ENCODE results near the gene PSMA7.
"Not testable (repeated sequence)": the region's sequence is repeated elsewhere in the genome, so short reads cannot be mapped to it uniquely, and the experiment has no call there.

The PSMA7 gene

GRCh38 chr20:62151225-62151624 is 8.0 kb upstream of the PSMA7 start:
- no peak for DNase-seq

DNA sequence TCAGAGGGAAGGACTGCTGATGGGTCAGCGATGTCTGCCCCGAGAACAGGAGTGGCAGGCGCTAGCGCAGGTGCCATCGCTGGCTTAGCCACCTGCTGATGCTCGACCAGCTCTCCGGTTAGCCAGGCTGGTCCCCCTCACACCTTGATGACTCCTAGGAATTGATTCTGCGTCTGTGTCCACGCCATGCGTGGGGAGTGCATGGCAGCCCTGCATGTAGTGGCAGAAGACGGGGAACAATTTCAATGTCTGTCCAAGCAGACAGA is 7.0 kb upstream of the PSMA7 start:
- DNase-seq, result no peak

DNA sequence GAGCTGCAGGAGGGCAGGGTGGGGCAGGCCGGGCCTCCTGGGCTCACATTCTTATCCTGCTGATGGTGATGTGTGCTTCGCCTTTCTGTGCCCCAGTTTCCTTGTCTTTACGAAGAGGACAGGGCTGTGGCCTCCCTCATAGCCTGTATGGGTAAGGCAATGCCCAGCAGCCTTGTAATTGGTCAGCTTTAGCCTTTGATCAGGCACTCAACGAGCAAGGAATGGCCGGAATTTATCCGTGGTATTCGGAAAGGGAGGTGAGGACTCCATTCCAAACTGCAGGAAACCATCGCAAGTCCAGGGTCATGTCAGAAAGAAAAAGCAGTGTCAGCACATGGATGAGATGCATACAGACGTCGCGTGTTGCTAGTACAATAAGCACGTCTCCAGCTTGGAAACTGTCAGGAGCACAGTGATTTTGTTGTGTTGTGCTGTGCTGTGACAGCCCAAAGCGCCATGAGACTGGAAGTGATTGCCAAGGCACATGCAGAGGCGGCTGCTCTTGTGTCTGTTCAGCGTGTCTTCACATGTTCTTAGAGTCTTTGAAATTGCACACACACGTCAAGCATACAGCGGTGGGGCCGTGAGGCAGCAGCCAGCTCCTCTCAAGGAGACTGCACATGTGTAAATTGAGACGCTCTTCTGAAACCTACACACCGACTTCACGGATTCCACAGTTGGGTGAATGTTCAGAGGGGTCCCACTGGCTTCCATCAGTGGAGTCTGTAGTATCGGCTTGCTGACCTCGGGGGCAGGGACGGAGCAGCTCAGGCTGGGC is 6.5 kb upstream of the PSMA7 start:
- DNase-seq, result no peak

DNA sequence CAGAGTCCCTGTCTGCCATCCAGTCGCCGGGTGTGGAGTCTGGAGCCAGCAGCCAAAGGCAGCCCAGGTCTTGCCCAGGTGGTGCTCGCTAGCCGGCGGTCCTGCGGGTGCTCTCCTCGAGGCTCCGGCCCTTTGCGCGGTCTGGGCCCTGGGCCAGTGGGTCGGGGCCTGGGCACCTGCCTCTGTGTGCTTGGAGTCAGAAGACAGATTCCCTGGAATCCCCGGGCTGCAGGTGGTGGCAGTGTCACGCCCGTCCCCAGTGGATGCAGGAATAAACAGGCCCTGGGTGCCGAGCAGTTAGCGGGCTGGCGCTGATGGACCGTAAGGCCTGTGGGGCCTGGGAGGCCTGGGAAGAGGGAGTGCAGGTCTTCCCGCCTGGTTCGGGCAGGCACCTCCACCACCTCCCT is 5.7 kb upstream of the PSMA7 start:
- no peak for DNase-seq

GRCh38 chr20:62148383-62148782 is 5.2 kb upstream of the PSMA7 start:
- not testable (repeated sequence) for DNase-seq

- DNase-seq, result no peak
These were observed 4.3 kb upstream of the PSMA7 start for GRCh38 chr20:62147528-62147927.

DNA sequence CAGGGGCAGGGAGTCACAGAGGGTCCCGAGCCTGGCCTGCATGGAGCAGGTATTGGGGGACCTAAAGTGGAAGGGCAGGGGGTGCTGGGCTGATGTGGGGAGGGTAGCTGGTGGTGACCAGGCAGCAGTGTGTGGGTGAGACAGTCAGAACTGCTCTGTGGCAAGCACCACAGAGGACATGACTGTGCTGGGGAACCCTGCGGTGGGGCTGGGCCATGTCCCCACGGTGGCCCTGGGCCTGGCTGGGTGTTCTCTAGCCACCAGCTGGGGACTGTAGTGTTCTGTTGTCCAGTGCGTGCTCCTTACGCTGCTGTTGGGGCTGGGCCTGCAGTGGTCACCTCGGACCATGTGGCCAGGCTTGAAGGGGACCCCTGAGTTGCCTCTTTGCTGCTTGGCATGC is 3.9 kb upstream of the PSMA7 start:
- no peak for DNase-seq

GRCh38 chr20:62146019-62146755 is 3.0 kb upstream of the PSMA7 start:
- DNase-seq, result no peak

DNA sequence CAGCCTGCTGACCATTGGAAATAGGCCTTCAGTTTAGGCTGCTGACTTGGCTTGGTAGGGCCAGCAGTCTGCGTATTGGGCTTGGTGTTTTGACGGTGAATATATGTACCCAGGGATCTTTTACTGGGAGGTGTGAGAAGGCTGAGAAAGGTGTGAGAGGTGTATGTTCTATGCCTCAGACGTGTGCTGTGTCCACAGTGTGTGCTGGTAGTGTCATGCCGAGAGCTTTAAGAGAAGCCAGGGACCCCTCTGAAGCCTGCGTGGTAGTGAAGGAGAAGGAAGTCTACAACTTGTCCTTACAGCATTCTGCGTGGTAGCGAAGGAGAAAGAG is 2.5 kb upstream of the PSMA7 start:
- DNase-seq, result no peak

DNA sequence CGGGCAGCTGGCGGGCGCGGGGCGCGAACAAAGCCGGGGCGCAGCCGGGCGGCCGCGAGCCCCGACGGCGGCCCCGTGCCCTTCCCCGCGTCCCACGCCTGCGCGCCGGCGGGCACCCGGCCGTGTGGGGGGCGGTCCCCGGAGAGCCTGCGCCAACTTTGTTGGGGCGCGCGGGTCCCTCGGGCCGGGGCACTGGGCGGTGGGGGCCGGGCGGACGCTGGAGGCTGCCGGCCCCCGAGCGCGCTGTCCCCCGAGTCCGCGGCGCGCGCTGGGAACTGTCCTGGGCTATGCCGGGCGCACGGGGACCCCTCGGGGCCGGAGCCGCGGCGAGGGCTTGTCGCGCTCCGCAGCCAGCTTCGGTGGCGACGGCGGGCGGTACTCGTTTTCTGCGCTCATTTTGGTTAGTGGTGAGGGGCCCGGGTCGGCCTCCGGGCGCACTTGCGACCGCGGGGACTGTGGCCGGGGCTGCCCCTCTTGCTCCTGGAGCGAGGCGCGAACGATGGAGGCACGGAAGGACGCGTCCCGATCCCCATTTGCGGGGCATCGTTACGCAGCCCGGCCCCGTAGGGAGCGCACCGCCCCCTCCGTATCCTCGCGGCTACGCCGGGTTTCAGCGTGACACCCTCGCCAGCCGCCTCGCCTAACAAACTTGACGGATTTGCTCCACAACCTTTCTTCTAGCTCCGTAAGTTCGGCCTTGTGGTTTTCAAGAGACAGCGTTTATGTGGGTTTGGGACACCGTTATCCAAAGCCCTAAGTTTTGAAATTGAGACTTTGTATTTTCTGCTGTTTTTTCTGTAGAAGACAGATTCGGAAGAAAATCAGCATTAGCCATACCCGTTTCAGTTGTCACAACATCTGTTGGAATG is 997 bp upstream of the PSMA7 start:
- DNase-seq, result no peak

GRCh38 chr20:62142252-62143080 is 728 bp downstream of the PSMA7 start:
- DNase-seq, result no peak

GRCh38 chr20:62141397-62142251 is 1.6 kb downstream of the PSMA7 start:
- DNase-seq, result no peak

DNA sequence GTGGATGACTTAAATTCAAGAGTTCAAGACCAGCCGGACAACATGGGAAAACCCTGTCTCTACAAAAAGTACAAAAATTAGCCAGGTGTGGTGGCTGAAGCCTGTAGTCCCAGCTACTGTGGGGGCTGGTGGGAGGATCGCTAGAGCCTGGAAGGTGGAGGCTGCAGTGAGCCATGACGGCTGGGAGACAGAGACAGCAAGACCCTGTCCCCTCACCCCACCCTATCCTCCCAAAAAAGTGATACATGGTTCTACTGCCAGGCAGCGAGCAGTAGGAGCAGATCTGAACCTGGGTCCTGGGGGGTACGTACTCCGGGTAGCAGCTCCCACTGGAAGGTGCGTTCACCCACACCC is 2.2 kb downstream of the PSMA7 start:
- DNase-seq, result no peak

GRCh38 chr20:62139636-62140035 is 3.6 kb downstream of the PSMA7 start:
- no peak for DNase-seq

GRCh38 chr20:62138912-62139311 is 4.3 kb downstream of the PSMA7 start:
- no peak for DNase-seq

DNA sequence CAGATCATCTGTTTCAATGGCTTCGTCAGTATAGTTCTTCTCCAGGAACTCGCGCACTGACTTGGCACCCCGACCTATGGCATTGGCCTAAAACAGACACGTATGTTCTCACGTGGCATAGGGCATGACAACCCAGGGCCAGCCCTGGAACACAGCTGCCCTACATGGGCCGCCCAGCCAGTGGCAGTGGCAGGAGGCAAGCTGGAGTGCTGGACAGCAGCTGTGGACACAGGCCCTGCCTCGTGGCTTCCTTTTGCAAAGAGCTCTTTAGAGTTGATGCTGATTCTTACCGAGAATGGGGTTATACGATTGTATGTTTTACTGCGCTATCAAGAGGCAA is 5.0 kb downstream of the PSMA7 start:
- no peak for DNase-seq

- no peak for DNase-seq
These were observed 5.6 kb downstream of the PSMA7 start for GRCh38 chr20:62137478-62138203.

DNA sequence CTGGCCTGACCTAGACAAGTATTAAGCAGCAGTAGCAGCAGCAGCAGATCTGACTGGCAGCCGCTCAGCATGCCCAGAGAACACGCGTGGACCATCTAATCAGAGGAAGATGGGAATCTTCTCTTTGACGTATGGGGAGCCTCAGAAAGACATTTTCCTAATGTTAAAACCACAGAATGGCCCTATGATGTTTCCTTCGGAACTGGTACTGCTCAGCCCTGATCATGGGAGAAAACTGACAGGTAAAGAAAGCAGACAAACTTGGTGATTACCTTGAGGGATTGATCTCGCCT is 6.2 kb downstream of the PSMA7 start:
- DNase-seq, result no peak

GRCh38 chr20:62136283-62137091 is 6.7 kb downstream of the PSMA7 start:
- DNase-seq, result peak; percentile 16

DNA sequence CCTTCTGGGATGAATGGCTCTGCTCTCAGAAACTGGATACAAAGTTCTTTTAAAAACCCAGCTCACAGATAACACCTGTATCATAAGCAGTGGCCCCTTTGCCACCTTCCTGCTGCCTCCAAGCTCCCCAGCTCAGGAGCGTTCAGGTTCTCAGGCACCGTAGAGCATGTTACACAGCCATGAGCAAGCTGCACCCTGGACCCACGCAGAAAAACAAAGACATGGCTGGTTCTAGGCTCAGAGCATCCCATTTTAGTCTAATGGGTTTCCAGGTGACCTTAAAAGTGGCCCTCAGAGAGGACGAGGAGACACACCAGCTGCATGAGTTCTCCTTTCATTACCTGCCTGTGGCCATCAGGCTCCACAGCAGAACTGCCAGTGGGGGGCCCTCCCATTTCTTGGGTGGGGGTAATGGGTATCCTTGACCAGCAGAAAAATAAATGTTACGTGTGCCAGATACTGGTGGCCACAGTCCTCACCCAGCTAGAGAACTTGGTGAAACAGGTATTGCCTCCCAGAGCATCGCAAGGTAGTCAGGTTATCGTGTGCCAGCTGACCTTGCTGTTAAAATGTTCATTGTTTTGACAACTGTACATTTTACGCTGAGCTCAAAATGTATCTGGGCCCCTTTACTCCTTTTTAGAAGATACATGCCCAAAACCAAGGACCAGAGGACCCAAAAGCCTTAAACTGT is 7.5 kb downstream of the PSMA7 start:
- DNase-seq, result no peak
